CD4-positive, alpha-beta memory T cell (primary cell): ENCODE measurements around the gene GFM1. TPM values are rescaled to one million over a fixed set of nuclear protein-coding genes. Genes with fewer than 3 reads are reported as not detected.
A peak's percentile ranks its signal among the peaks of the same experiment; 100 is the strongest.
"Not testable (repeated sequence)": the region's sequence is repeated elsewhere in the genome, so short reads cannot be mapped to it uniquely, and the experiment has no call there.

Experiments used
- CTCF ChIA-PET: fragments of 350-600 bp; sonication (Branson Sonifier 250); formaldehyde crosslinking; loops from one replicate; lab custom pipeline; 2021; ENCODE audit warnings: inconsistent platforms; ENCODE audit not compliant: partially characterized antibody; lab: Charles Lee
- POLR2A ChIA-PET: fragments of 350-600 bp; sonication (Branson Sonifier 250); formaldehyde crosslinking; loops from one replicate; lab custom pipeline; 2021; ENCODE audit not compliant: partially characterized antibody; lab: Charles Lee
- DNase-seq, 5 donors: peaks; one replicate each; pipeline versions ENCODE4 v3.0.0 to v3.0.0-alpha.2; 2020 to 2022; ENCODE audit warnings: mixed read lengths in 1 of 5
- H3K27ac ChIP-seq: one replicate; pipeline ENCODE4 v1.7.0; 2013; ENCODE audit warnings: low read depth, low read length
- H3K27me3 ChIP-seq: 2 replicates; pipeline ENCODE4 v1.7.0; 2013; ENCODE audit warnings: mild to moderate bottlenecking, low read length, moderate library complexity; ENCODE audit not compliant: insufficient read depth
- H3K36me3 ChIP-seq: 2 replicates; pipeline ENCODE4 v1.7.0; 2013; ENCODE audit warnings: mild to moderate bottlenecking, low read length, moderate library complexity; ENCODE audit not compliant: insufficient read depth
- H3K4me1 ChIP-seq: 2 replicates; pipeline ENCODE4 v1.7.0; 2013; ENCODE audit warnings: mild to moderate bottlenecking, low read length, moderate library complexity; ENCODE audit not compliant: insufficient read depth
- H3K4me3 ChIP-seq, 2 donors: one replicate each; pipeline ENCODE4 v1.7.0; 2013; ENCODE audit warnings: low read length in 2 of 2, mild to moderate bottlenecking in 1 of 2
- H3K9me3 ChIP-seq, 2 donors: one replicate each; pipeline ENCODE4 v1.7.0; 2013; ENCODE audit warnings: low read length in 2 of 2, control low read depth in 1 of 2; ENCODE audit not compliant: control insufficient read depth in 1 of 2
- H3K27ac Mint-ChIP-seq, 7 donors: one replicate each; pipeline ENCODE4 v1.8.0; 2020 to 2021; ENCODE audit warnings: mixed read lengths in 7 of 7, mild to moderate bottlenecking in 6 of 7, inconsistent platforms in 3 of 7, moderate library complexity in 3 of 7
- H3K27me3 Mint-ChIP-seq, 2 donors: one replicate each; pipeline ENCODE4 v1.8.0; 2020 to 2021; ENCODE audit warnings: mixed read lengths in 2 of 2
- H3K36me3 Mint-ChIP-seq, 2 donors: one replicate each; pipeline ENCODE4 v1.8.0; 2020 to 2021; ENCODE audit warnings: mixed read lengths in 2 of 2, inconsistent platforms in 1 of 2, mild to moderate bottlenecking in 1 of 2
- H3K4me1 Mint-ChIP-seq, 4 donors: one replicate each; pipeline ENCODE4 v1.8.0; 2020 to 2021; ENCODE audit warnings: mixed read lengths in 4 of 4, mild to moderate bottlenecking in 1 of 4
- H3K4me3 Mint-ChIP-seq, 8 donors: one replicate each; pipeline ENCODE4 v1.8.0; 2020 to 2021; ENCODE audit warnings: mixed read lengths in 8 of 8, mild to moderate bottlenecking in 7 of 8, moderate library complexity in 6 of 8, inconsistent platforms in 3 of 8
- H3K9me3 Mint-ChIP-seq, 8 donors: one replicate each; pipeline ENCODE4 v1.8.0; 2020 to 2021; ENCODE audit warnings: mixed read lengths in 8 of 8, mild to moderate bottlenecking in 5 of 8, inconsistent platforms in 3 of 8, moderate library complexity in 1 of 8
- intact Hi-C: fragments of 100-400 bp; cut with micrococcal nuclease; formaldehyde crosslinking; loops from one replicate; pipeline ENCODE4 v1.15.1; 2023
- polyA plus RNA-seq, 2 donors: library from polyadenylated mRNA; unstranded; fragments of 300-500 nt; fragmentation: Illumina TruSeq; gene quantifications; one replicate each; pipeline ENCODE4 v1.2.3, GENCODE V29; 2021
- total RNA-seq, 2 experiments: library from RNA; stranded (reverse); gene quantifications; one replicate each; pipeline ENCODE4 v1.2.3, GENCODE V29; 2021

Gene GFM1
- total and polyA plus RNA-seq, 4 experiments from 2014 or later: 40.9 to 44.2 (median 43.2) TPM

DNA sequence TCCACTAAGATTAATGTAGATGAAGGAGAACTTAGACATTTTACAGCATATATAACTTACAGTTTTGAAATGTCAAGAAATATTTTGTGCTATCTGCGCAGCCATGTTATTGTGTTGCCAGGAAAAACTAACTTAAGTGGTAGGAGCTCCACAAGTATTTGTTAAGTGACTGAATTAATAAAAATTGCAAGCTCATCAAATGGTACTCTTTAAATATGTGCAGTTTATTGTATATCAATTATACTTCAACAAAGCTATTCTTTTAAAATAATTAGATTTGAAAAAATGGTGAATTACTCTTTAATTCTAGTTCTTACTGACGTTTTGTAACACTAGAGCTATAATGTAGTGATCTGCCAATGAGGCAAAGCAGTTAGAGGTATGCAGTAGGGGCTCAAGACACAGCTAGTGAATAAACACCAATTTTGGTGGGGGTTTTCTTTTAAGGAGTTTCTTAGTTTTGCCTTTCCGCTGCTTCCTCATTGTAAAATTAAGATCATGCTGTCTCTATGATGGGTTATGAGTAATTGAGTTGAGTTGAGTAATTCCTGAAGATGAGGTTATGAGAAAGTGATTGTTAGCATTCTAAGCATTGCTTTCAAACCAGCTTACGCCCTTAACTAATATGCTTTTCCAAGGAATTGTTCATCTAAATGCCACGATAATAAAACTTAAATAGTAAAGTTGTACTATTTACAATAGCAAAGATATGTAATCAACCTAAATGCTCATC is 39.1 kb downstream of the GFM1 start:
- POLR2A ChIA-PET: no interaction called here

DNA sequence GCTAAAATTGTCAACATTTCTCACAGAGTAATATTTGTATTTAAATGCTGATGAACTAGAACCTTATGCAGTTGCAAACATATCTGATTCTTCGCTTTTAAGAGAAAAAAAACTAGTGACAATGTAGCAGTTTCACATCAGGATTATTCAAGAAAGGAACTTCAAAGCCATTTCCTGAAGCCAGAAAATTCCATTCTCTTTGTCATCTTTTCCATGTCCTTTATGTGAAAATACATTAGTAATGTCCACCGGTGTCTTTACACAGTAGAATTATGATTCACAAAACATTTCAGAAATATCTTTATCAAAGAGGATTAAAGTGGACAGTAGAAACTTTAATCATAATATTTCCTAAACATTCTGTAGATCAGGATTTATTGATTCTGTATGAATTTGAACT is 40.8 kb downstream of the GFM1 start:
- H3K4me1 Mint-ChIP-seq: no peaks in the 10 kb centered on the region
- no peaks in the 10 kb centered on the region for H3K27me3 Mint-ChIP-seq
- intact Hi-C loops: no loop called here
- Histone ChIP-seq H3K27ac (no peak overlapping the region), H3K4me1 (no peaks in the 10 kb centered on the region), H3K27me3 (no peaks in the 10 kb centered on the region), H3K9me3 (no peaks in the 10 kb centered on the region), H3K36me3 (peaks cover 8% of the 10 kb centered on the region), H3K4me3 (no peak overlapping the region)
- H3K27ac Mint-ChIP-seq: no peak overlapping the region
- CTCF ChIA-PET: interaction anchor here (1.7 kb wide), 1 partner anchor 25 kb away, joined by 4 read pairs; no protein-coding TSS in a partner anchor
- peaks cover 41 to 44% of the 10 kb centered on the region in 2 donors for H3K36me3 Mint-ChIP-seq
- POLR2A ChIA-PET: no interaction called here
- H3K9me3 Mint-ChIP-seq: no peaks in the 10 kb centered on the region
- no peak for DNase-seq
- no peak overlapping the region for H3K4me3 Mint-ChIP-seq

More for the DNA sequence above, 39.1 kb downstream of the GFM1 start:
- H3K27me3 ChIP-seq: no peaks in the 10 kb centered on the region
- DNase-seq: no peak
- Mint-ChIP-seq H3K4me1 (no peaks in the 10 kb centered on the region), H3K4me3 (no peak overlapping the region), H3K9me3 (no peaks in the 10 kb centered on the region), H3K27me3 (no peaks in the 10 kb centered on the region), H3K36me3 (peaks cover 29 to 48% of the 10 kb centered on the region in 2 donors), H3K27ac (peak overlapping the region in 1 of 7 donors; percentile 14)
- no peaks in the 10 kb centered on the region for H3K9me3 ChIP-seq
- no peaks in the 10 kb centered on the region for H3K4me1 ChIP-seq
- intact Hi-C loops: no loop called here
- H3K27ac ChIP-seq: no peak overlapping the region
- peaks cover 8% of the 10 kb centered on the region for H3K36me3 ChIP-seq
- H3K4me3 ChIP-seq: no peak overlapping the region
- CTCF ChIA-PET: interaction anchor here (1.0 to 1.7 kb wide), 4 partner anchors 11 to 108 kb away, joined by 3 to 8 read pairs (median 4); partner anchors contain the start of gene LXN

DNA sequence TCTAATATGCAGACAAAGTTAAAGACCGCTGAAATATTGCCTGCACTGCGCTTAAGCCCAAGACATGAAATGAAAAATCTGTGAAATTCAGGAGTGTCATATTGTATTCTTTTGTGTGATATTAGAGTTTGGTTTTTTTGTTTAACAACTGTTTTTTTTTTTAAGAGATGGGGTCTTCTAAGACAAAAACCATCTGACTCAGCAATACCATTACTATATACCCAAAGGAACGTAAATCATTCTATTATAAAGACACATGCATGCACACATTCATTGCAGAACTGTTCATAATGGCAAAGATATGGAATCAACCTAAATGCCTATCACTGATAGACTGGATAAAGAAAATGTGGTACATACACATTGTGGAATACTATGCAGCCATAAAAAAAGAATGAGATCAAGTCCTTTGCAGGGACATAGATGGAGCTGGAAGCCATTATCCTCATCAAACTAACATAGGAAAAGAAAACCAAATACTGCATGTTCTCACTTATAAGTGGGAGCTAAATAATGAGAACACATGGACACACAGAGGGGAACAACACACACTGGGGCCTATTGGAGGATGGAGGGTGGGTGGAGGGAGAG is 49.6 kb downstream of the GFM1 start:
- H3K36me3 ChIP-seq: not testable (repeated sequence)

DNA sequence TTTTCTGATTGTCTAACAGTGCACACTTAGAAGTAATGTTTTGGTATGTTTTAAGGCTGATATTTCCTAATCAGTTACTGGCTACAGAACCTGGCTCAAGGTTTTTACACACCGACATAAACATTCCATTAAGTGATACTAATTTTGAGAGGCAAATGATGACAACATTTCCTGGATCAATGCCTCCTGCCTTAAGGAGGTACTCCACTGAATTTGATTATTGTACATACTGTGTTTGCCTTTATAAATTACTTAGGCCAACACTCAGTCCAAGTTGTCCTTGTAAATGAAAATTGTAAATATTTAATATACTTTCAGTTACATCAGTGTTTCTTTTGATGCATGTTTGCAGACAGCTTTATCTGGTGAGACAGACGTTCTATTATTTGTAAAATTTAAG is 52.3 kb downstream of the GFM1 start:
- Histone ChIP-seq H3K27me3 (no peaks in the 10 kb centered on the region), H3K4me1 (no peaks in the 10 kb centered on the region), H3K27ac (no peak overlapping the region), H3K9me3 (no peaks in the 10 kb centered on the region), H3K4me3 (no peak overlapping the region), H3K36me3 (no peaks in the 10 kb centered on the region)
- Mint-ChIP-seq H3K27ac (no peak overlapping the region), H3K4me3 (no peak overlapping the region), H3K27me3 (no peaks in the 10 kb centered on the region), H3K9me3 (no peaks in the 10 kb centered on the region), H3K36me3 (peaks cover 47 to 50% of the 10 kb centered on the region in 2 donors), H3K4me1 (peaks cover 0 to 1% (median 0%) of the 10 kb centered on the region in 4 donors)
- CTCF ChIA-PET: interaction anchor here (2.8 kb wide), 1 partner anchor 31 kb away, joined by 9 read pairs; no protein-coding TSS in a partner anchor
- POLR2A ChIA-PET: no interaction called here
- intact Hi-C loops: no loop called here
- no peak for DNase-seq

More for the DNA sequence above, 49.6 kb downstream of the GFM1 start:
- H3K4me1 Mint-ChIP-seq, DNase-seq, H3K27me3 ChIP-seq, H3K4me1 ChIP-seq, H3K4me3 ChIP-seq, H3K27me3 Mint-ChIP-seq, H3K27ac ChIP-seq, H3K9me3 Mint-ChIP-seq, H3K4me3 Mint-ChIP-seq, H3K9me3 ChIP-seq, intact Hi-C loops: not testable (repeated sequence)
- ChIA-PET CTCF (interaction anchor here (0.8 to 2.0 kb wide), 5 partner anchors 10 to 98 kb away, joined by 3 to 7 read pairs (median 3); partner anchors contain the start of genes GFM1 and LXN), POLR2A (interaction anchor here (0.6 kb wide), 1 partner anchor 29 kb away, joined by 3 read pairs; no protein-coding TSS in a partner anchor)
- H3K27ac Mint-ChIP-seq: peak overlapping the region in 3 of 7 donors; percentile 8 to 80 (median 68)
- peaks cover 48 to 73% of the 10 kb centered on the region in 2 donors for H3K36me3 Mint-ChIP-seq

DNA sequence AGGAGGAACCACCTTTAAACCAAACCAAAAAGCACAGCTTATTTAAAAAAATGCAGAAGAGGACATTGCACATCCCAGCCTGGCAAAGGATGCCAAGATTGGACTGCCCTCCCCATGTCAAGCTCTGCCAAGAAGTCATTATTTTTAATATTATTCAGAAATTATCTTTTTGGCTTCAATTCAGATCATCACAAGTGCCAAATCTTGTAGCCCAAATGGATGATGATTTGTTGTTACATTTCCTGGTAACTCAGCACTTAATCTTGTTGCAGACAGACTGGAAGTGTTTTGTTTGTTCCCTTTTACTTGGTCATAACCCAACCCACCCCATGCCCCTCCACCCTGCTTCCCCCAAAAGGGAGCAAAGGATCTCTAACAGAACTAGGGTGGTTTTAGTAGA is 56.2 kb downstream of the GFM1 start:
- intact Hi-C loops: no loop called here

DNA sequence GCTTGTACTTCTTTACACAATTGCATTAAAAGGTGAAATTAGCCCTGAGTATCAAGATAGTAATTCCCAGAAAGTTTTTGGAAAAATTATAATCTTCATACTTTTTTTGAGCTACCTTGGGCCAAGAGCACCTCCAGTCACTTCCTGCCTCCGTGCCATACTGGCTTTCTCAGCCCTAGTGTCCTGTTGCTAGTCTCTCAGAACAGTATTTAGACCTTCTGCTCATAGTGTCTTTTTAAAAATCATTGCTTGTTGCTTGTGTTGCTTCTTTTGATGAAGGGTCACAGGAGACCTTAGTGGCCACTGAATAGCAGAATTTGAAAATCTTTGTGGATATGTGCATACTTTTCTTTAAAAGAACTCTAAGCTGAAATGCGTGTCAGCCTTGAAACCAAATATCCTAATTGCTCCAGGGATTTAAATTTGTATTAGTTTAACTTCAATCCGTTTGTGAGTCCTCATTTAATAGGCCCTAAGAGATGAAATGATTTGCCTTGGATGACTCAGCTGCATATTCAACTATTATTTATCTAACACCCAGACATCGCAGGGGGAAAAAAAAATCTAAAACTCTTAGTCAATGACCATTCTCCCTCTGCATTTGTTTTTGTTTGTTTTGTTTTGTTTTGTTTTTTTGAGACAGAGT is 57.2 kb downstream of the GFM1 start:
- Mint-ChIP-seq H3K36me3 (peaks cover 32 to 46% of the 10 kb centered on the region in 2 donors), H3K4me3 (no peak overlapping the region), H3K4me1 (peaks cover 0 to 6% (median 2%) of the 10 kb centered on the region in 4 donors), H3K27me3 (no peaks in the 10 kb centered on the region), H3K27ac (peak overlapping the region in 1 of 7 donors; percentile 44), H3K9me3 (no peaks in the 10 kb centered on the region)
- ChIA-PET CTCF (interaction anchor here (1.6 kb wide), 1 partner anchor 42 kb away, joined by 5 read pairs; no protein-coding TSS in a partner anchor), POLR2A (no interaction called here)
- no peak overlapping the region for H3K27ac ChIP-seq
- no peaks in the 10 kb centered on the region for H3K36me3 ChIP-seq
- no peak overlapping the region for H3K4me3 ChIP-seq
- no peaks in the 10 kb centered on the region for H3K4me1 ChIP-seq
- H3K27me3 ChIP-seq: no peaks in the 10 kb centered on the region
- DNase-seq: no peak
- intact Hi-C loops: no loop called here
- H3K9me3 ChIP-seq: no peaks in the 10 kb centered on the region

More for the DNA sequence above, 56.2 kb downstream of the GFM1 start:
- Mint-ChIP-seq H3K9me3 (no peaks in the 10 kb centered on the region), H3K36me3 (peaks cover 31 to 40% of the 10 kb centered on the region in 2 donors), H3K27ac (no peak overlapping the region), H3K4me3 (no peak overlapping the region), H3K4me1 (peaks cover 0 to 6% (median under 1%) of the 10 kb centered on the region in 4 donors), H3K27me3 (no peaks in the 10 kb centered on the region)
- no peaks in the 10 kb centered on the region for H3K27me3 ChIP-seq
- no peaks in the 10 kb centered on the region for H3K4me1 ChIP-seq
- no peak overlapping the region for H3K27ac ChIP-seq
- no peak overlapping the region for H3K4me3 ChIP-seq
- ChIA-PET POLR2A (no interaction called here), CTCF (interaction anchor here (0.9 to 1.6 kb wide), 2 partner anchors 27 to 41 kb away, joined by 4 to 5 read pairs; no protein-coding TSS in a partner anchor)
- DNase-seq: no peak
- no peaks in the 10 kb centered on the region for H3K9me3 ChIP-seq
- no peaks in the 10 kb centered on the region for H3K36me3 ChIP-seq
